Smooth muscle cell (in vitro differentiated cells): Measurements from ENCODE around the gene WWOX. TPM values are rescaled to one million over a fixed set of nuclear protein-coding genes. Genes with fewer than 3 reads are reported as not detected.

Experiments used
- DNase-seq: peaks from one replicate; lab custom pipeline; 2025; ENCODE audit not compliant: unreplicated experiment; lab: John Stamatoyannopoulos, UW
- H2AFZ ChIP-seq: fragments of 200-600 bp; sonication (generic); 2 replicates; pipeline ENCODE4 v1.6.0; 2016; ENCODE audit warnings: antibody characterized with exemption, low read depth, mild to moderate bottlenecking
- H3F3A ChIP-seq: fragments of 200-600 bp; sonication (generic); 2 replicates; pipeline ENCODE4 v1.6.0; 2017; ENCODE audit warnings: antibody characterized with exemption, low read depth
- H3K27ac ChIP-seq: fragments of 200-600 bp; sonication (generic); 2 replicates; pipeline ENCODE4 v1.5.1; 2016; ENCODE audit warnings: low read depth, mild to moderate bottlenecking
- H3K27me3 ChIP-seq: fragments of 200-600 bp; sonication (generic); 2 replicates; pipeline ENCODE4 v1.6.1; 2016; ENCODE audit warnings: low read depth, mild to moderate bottlenecking
- H3K36me3 ChIP-seq: fragments of 200-600 bp; sonication (generic); 2 replicates; pipeline ENCODE4 v1.5.1; 2016; ENCODE audit warnings: low read depth
- H3K4me1 ChIP-seq: fragments of 200-600 bp; sonication (generic); 2 replicates; pipeline ENCODE4 v1.5.1; 2016; ENCODE audit warnings: low read depth
- H3K4me2 ChIP-seq: fragments of 200-600 bp; sonication (generic); 2 replicates; pipeline ENCODE4 v1.6.0; 2016; ENCODE audit warnings: mild to moderate bottlenecking
- H3K4me3 ChIP-seq: fragments of 200-600 bp; sonication (generic); 2 replicates; pipeline ENCODE4 v1.5.1; 2016; ENCODE audit warnings: mild to moderate bottlenecking
- H3K79me2 ChIP-seq: fragments of 200-600 bp; sonication (generic); 2 replicates; pipeline ENCODE4 v1.6.0; 2016; ENCODE audit warnings: low read depth, mild to moderate bottlenecking
- H3K9ac ChIP-seq: fragments of 200-600 bp; sonication (generic); 2 replicates; pipeline ENCODE4 v1.6.0; 2016; ENCODE audit warnings: low read depth
- H3K9me3 ChIP-seq: fragments of 200-600 bp; sonication (generic); replicated peaks from 2 replicates; pipeline ENCODE4 v1.5.1; 2016; ENCODE audit warnings: low read depth
- H4K20me1 ChIP-seq: fragments of 200-600 bp; sonication (generic); 2 replicates; pipeline ENCODE4 v1.6.0; 2016; ENCODE audit warnings: low read depth
- CTCF ChIP-seq: fragments of 200-600 bp; sonication (generic); IDR thresholded peaks from 2 replicates; pipeline ENCODE4 v1.5.1; 2017; ENCODE audit warnings: borderline replicate concordance, mild to moderate bottlenecking, antibody characterized with exemption; ENCODE audit not compliant: insufficient read depth, poor library complexity, severe bottlenecking
- WGBS: methylation state at CpG from one replicate; pipeline ENCODE4 v1.1.7; 2016; ENCODE audit warnings: low lambda C conversion rate; 5-methylcytosine and 5-hydroxymethylcytosine counted together
- polyA plus RNA-seq: library from polyadenylated mRNA; unstranded; fragments of >200 nt; fragmentation: Nextera tagmentation; extraction: Ambion mirVana; gene quantifications from 2 replicates; pipeline ENCODE4 v1.2.1, GENCODE V29; 2016
- total RNA-seq: library from RNA; depleted of rRNA; stranded (reverse); fragments of >200 nt; gene quantifications from 2 replicates; pipeline ENCODE4 v1.2.3, GENCODE V29; 2014

Gene WWOX
- total and polyA plus RNA-seq, 2 experiments from 2014 or later, result 7.5 to 14.0 TPM

- WGBS, result 88% methylated on average over 3 of the region's 3 CpGs
Observed at GRCh38 chr16:79019431-79019830, 920.0 kb downstream of the WWOX start.

GRCh38 chr16:79021991-79022630, 922.7 kb downstream of the WWOX start:
- Histone ChIP-seq H3K27me3 (peaks cover 17% of the 10 kb centered on the region), H3K27ac (no peak overlapping the region), H4K20me1 (no peaks in the 10 kb centered on the region), H3K9me3 (no peaks in the 10 kb centered on the region), H3K36me3 (no peaks in the 10 kb centered on the region), H2AFZ (no peak overlapping the region), H3F3A (no peaks in the 10 kb centered on the region), H3K79me2 (no peaks in the 10 kb centered on the region), H3K4me2 (no peak overlapping the region), H3K9ac (no peak overlapping the region), H3K4me1 (no peaks in the 10 kb centered on the region), H3K4me3 (no peak overlapping the region)
- no peak for TF ChIP-seq CTCF
- no peak for DNase-seq
- 62% methylated on average over 8 of the region's 9 CpGs for WGBS

More at GRCh38 chr16:79019431-79019830, 920.0 kb downstream of the WWOX start:
- Histone ChIP-seq H3F3A (no peaks in the 10 kb centered on the region), H3K4me1 (no peaks in the 10 kb centered on the region), H2AFZ (no peak overlapping the region), H3K9me3 (no peaks in the 10 kb centered on the region), H3K9ac (no peak overlapping the region), H3K27me3 (peaks cover 17% of the 10 kb centered on the region), H3K79me2 (no peaks in the 10 kb centered on the region), H3K4me3 (no peak overlapping the region), H3K36me3 (no peaks in the 10 kb centered on the region), H4K20me1 (no peaks in the 10 kb centered on the region), H3K4me2 (no peak overlapping the region), H3K27ac (no peak overlapping the region)
- no peak for DNase-seq
- no peak for TF ChIP-seq CTCF

GRCh38 chr16:79026117-79026516, 926.7 kb downstream of the WWOX start:
- Histone ChIP-seq H3K36me3 (no peaks in the 10 kb centered on the region), H3K4me3 (no peak overlapping the region), H4K20me1 (no peaks in the 10 kb centered on the region), H3K9ac (no peak overlapping the region), H3K4me1 (no peaks in the 10 kb centered on the region), H3K9me3 (no peaks in the 10 kb centered on the region), H3K27ac (no peak overlapping the region), H3F3A (no peaks in the 10 kb centered on the region), H3K79me2 (no peaks in the 10 kb centered on the region), H2AFZ (no peak overlapping the region), H3K4me2 (no peak overlapping the region), H3K27me3 (peaks cover 12% of the 10 kb centered on the region)
- TF ChIP-seq CTCF, result no peak
- DNase-seq, result no peak
- 97% methylated on average over 4 of the region's 4 CpGs for WGBS

GRCh38 chr16:79036541-79036940, 937.1 kb downstream of the WWOX start:
- Histone ChIP-seq H3K4me3 (no peak overlapping the region), H3F3A (no peaks in the 10 kb centered on the region), H4K20me1 (no peaks in the 10 kb centered on the region), H3K4me1 (no peaks in the 10 kb centered on the region), H3K27ac (no peak overlapping the region), H3K79me2 (no peaks in the 10 kb centered on the region), H2AFZ (no peak overlapping the region), H3K9ac (no peak overlapping the region), H3K4me2 (no peak overlapping the region), H3K36me3 (no peaks in the 10 kb centered on the region), H3K27me3 (peaks cover 11% of the 10 kb centered on the region), H3K9me3 (no peaks in the 10 kb centered on the region)
- WGBS, result 97% methylated on average over 4 of the region's 4 CpGs
- TF ChIP-seq CTCF, result no peak
- no peak for DNase-seq
